H1 (cell line): ENCODE results near the gene GNAI2. TPM values are rescaled to one million over a fixed set of nuclear protein-coding genes. Genes with fewer than 3 reads are reported as not detected.

Source experiments
- CTCF ChIA-PET: fragments of 300-600 bp; sonication (Branson Sonifier 250); formaldehyde crosslinking; loops from one replicate; lab custom pipeline; 2021; ENCODE audit not compliant: partially characterized antibody; lab: Charles Lee
- POLR2A ChIA-PET: fragments of 300-600 bp; sonication (Branson Sonifier 250); formaldehyde crosslinking; loops from one replicate; lab custom pipeline; 2021; ENCODE audit warnings: inconsistent platforms; ENCODE audit not compliant: partially characterized antibody; lab: Charles Lee
- DNase-seq, 2 experiments: peaks; one replicate each; pipeline versions ENCODE4 v3.0.0 to v3.0.0-alpha.2; 2010 to 2022; ENCODE audit warnings: low spot score in 2 of 2, low read depth in 1 of 2, mixed read lengths in 1 of 2
- FAIRE-seq: peaks from 2 replicates; lab custom pipeline; 2011; peaks lifted over from hg19 to GRCh38; lab: Jason Lieb, UNC
- H2AFZ ChIP-seq: 2 replicates; pipeline ENCODE4 v1.8.1; 2012; ENCODE audit warnings: low read length, inconsistent platforms
- H2AK5ac ChIP-seq: 2 replicates; pipeline ENCODE4 v1.6.1; 2013; ENCODE audit warnings: low read depth, low read length
- H2BK120ac ChIP-seq: replicated peaks from 2 replicates; pipeline ENCODE3; 2013; ENCODE audit warnings: low read depth, low read length, inconsistent platforms
- H2BK12ac ChIP-seq: 2 replicates; pipeline ENCODE4 v1.6.1; 2013; ENCODE audit warnings: low read depth, low read length
- H2BK15ac ChIP-seq: 2 replicates; pipeline ENCODE4 v1.6.1; 2013; ENCODE audit warnings: low read length
- H2BK20ac ChIP-seq: 2 replicates; pipeline ENCODE4 v1.6.1; 2013; ENCODE audit warnings: low read length
- H2BK5ac ChIP-seq: 2 replicates; pipeline ENCODE4 v1.6.1; 2013; ENCODE audit warnings: low read depth, low read length
- H3K14ac ChIP-seq: 2 replicates; pipeline ENCODE4 v1.6.1; 2013; ENCODE audit warnings: inconsistent platforms; ENCODE audit not compliant: insufficient read length
- H3K18ac ChIP-seq: 2 replicates; pipeline ENCODE4 v1.6.1; 2013; ENCODE audit warnings: low read length; ENCODE audit errors: extremely low read depth
- H3K23ac ChIP-seq: 2 replicates; pipeline ENCODE4 v1.6.1; 2013; ENCODE audit warnings: inconsistent platforms; ENCODE audit not compliant: insufficient read length
- H3K23me2 ChIP-seq: 2 replicates; pipeline ENCODE4 v1.6.1; 2013; ENCODE audit warnings: low read depth, low read length
- H3K27ac ChIP-seq: 2 replicates; pipeline ENCODE4 v1.6.1; 2011; ENCODE audit warnings: low read depth, low read length, inconsistent platforms
- H3K27me3 ChIP-seq, 4 experiments: replicated peaks in 1 of 4; 1 replicate in 1 of 4; 2 replicates in 3 of 4; pipeline versions ENCODE4 v1.6.1 to v1.8.1; 2011 to 2013; ENCODE audit warnings: low read length in 3 of 4, mild to moderate bottlenecking in 3 of 4, inconsistent platforms in 2 of 4, mixed read lengths in 2 of 4, moderate library complexity in 1 of 4; ENCODE audit not compliant: control insufficient read depth in 3 of 4, insufficient read depth in 3 of 4; ENCODE audit errors: extremely low read depth in 1 of 4
- H3K36me3 ChIP-seq, 4 experiments: 2 replicates each; pipeline versions ENCODE4 v1.6.1 to v1.8.1; 2011 to 2013; ENCODE audit warnings: mild to moderate bottlenecking in 4 of 4, low read length in 3 of 4, moderate library complexity in 2 of 4, control low read depth in 1 of 4, inconsistent platforms in 1 of 4; ENCODE audit not compliant: insufficient read depth in 4 of 4, control insufficient read depth in 2 of 4
- H3K4ac ChIP-seq: replicated peaks from 2 replicates; pipeline ENCODE3; 2013; ENCODE audit warnings: low read length, low read depth, mixed read lengths, inconsistent platforms; ENCODE audit not compliant: insufficient read length
- H3K4me1 ChIP-seq, 4 experiments: replicated peaks in 1 of 4; 1 replicate in 1 of 4; 2 replicates in 3 of 4; pipeline versions ENCODE4 v1.6.1 to v1.8.1; 2011 to 2013; ENCODE audit warnings: low read length in 3 of 4, inconsistent platforms in 2 of 4, mixed read lengths in 1 of 4; ENCODE audit not compliant: insufficient read depth in 4 of 4, control insufficient read depth in 3 of 4
- H3K4me2 ChIP-seq, 2 experiments: 2 replicates each; pipeline versions ENCODE4 v1.6.1 to v1.8.1; 2011 to 2013; ENCODE audit warnings: low read depth in 2 of 2, low read length in 2 of 2, control low read depth in 1 of 2, inconsistent platforms in 1 of 2, mild to moderate bottlenecking in 1 of 2; ENCODE audit not compliant: insufficient read depth in 1 of 2
- H3K4me3 ChIP-seq, 4 experiments: fragments of 200-600, 300-600 bp in 1 of 4; sonication (generic), shearing (Covaris generic), sonication (Bioruptor Twin) in 1 of 4; 2 replicates each; pipeline versions ENCODE4 v1.5.1 to v1.8.1; 2011 to 2016; ENCODE audit warnings: low read length in 4 of 4, low read depth in 3 of 4, control low read depth in 2 of 4, inconsistent platforms in 2 of 4, mild to moderate bottlenecking in 2 of 4, mixed read lengths in 1 of 4, moderate library complexity in 1 of 4; ENCODE audit not compliant: insufficient read depth in 2 of 4; ENCODE audit errors: extremely low read depth in 1 of 4
- H3K56ac ChIP-seq: replicated peaks from 2 replicates; pipeline ENCODE3; 2013; ENCODE audit warnings: low read depth, mild to moderate bottlenecking, mixed read lengths, low read length, inconsistent platforms; ENCODE audit not compliant: insufficient read length
- H3K79me1 ChIP-seq: 2 replicates; pipeline ENCODE4 v1.6.1; 2013; ENCODE audit warnings: low read depth, low read length, control low read depth
- H3K79me2 ChIP-seq, 2 experiments: 2 replicates each; pipeline versions ENCODE4 v1.6.1 to v1.8.1; 2012 to 2013; ENCODE audit warnings: low read length in 2 of 2, mild to moderate bottlenecking in 2 of 2, inconsistent platforms in 1 of 2; ENCODE audit not compliant: insufficient read depth in 2 of 2, control insufficient read depth in 1 of 2
- H3K9ac ChIP-seq, 4 experiments: replicated peaks in 1 of 4; 1 replicate in 1 of 4; 2 replicates in 3 of 4; pipeline versions ENCODE4 v1.6.1 to v1.8.1; 2011 to 2013; ENCODE audit warnings: low read depth in 3 of 4, low read length in 3 of 4, control low read depth in 2 of 4, mild to moderate bottlenecking in 2 of 4, moderate library complexity in 2 of 4, inconsistent platforms in 1 of 4; ENCODE audit errors: extremely low read depth in 1 of 4
- H3K9me3 ChIP-seq, 2 experiments: 2 replicates each; pipeline versions ENCODE4 v1.6.1 to v1.8.1; 2012 to 2013; ENCODE audit warnings: mild to moderate bottlenecking in 2 of 2, moderate library complexity in 2 of 2, control low read depth in 1 of 2, inconsistent platforms in 1 of 2, low read depth in 1 of 2, low read length in 1 of 2, mixed read lengths in 1 of 2; ENCODE audit not compliant: insufficient read depth in 2 of 2
- H4K20me1 ChIP-seq, 2 experiments: replicated peaks in 1 of 2; 2 replicates each; pipeline versions ENCODE3 to v1.8.1; 2011 to 2013; ENCODE audit warnings: inconsistent platforms in 2 of 2, low read length in 2 of 2, mild to moderate bottlenecking in 1 of 2; ENCODE audit not compliant: insufficient read depth in 2 of 2, control insufficient read depth in 1 of 2
- H4K5ac ChIP-seq: 2 replicates; pipeline ENCODE4 v1.6.1; 2013; ENCODE audit warnings: low read length, low read depth, mixed read lengths, inconsistent platforms; ENCODE audit not compliant: insufficient read length
- H4K8ac ChIP-seq: 2 replicates; pipeline ENCODE4 v1.8.0; 2013; ENCODE audit warnings: mild to moderate bottlenecking, moderate library complexity, low read length, inconsistent platforms; ENCODE audit not compliant: insufficient read depth; ENCODE audit errors: extremely low read depth
- H4K91ac ChIP-seq: replicated peaks from 2 replicates; pipeline ENCODE3; 2013; ENCODE audit warnings: low read length, mixed read lengths, inconsistent platforms; ENCODE audit not compliant: insufficient read length
- ASH2L ChIP-seq: fragments of 200-600, 300-600 bp; sonication (generic); IDR thresholded peaks from one replicate; pipeline ENCODE4 v1.7.1; 2017; ENCODE audit warnings: low read length
- MAFK ChIP-seq: IDR thresholded peaks from 2 replicates; pipeline ENCODE4 v1.6.1; 2012; ENCODE audit warnings: low read depth, mild to moderate bottlenecking, improper control_type of control experiment, low read length
- PHF8 ChIP-seq: fragments of 200-600 bp; sonication (generic); conservative IDR thresholded peaks from 2 replicates; pipeline ENCODE4 v1.7.1; 2012; ENCODE audit warnings: low read depth, mild to moderate bottlenecking, inconsistent platforms, low read length, moderate library complexity
- POLR2AphosphoS5 ChIP-seq: IDR thresholded peaks from 2 replicates; pipeline ENCODE4 v1.6.1; 2011; ENCODE audit warnings: low read depth, low read length
- SP1 ChIP-seq: IDR thresholded peaks from 2 replicates; pipeline ENCODE4 v1.6.1; 2011; ENCODE audit warnings: low read depth, low read length
- SP4 ChIP-seq: IDR thresholded peaks from 2 replicates; pipeline ENCODE4 v1.6.1; 2012; ENCODE audit warnings: low read length, inconsistent platforms
- WGBS, 2 experiments: shearing (Covaris generic) in 1 of 2; methylation state at CpG; one replicate each; pipeline versions ENCODE4 v1.1.6 to v1.1.7; 2013 to 2015; ENCODE audit warnings: low lambda C conversion rate in 2 of 2, mixed read lengths in 2 of 2, inconsistent platforms in 1 of 2, low coverage in 1 of 2, missing lambda C conversion rate in 1 of 2; ENCODE audit not compliant: insufficient replicate concordance in 2 of 2, insufficient coverage in 1 of 2, insufficient read length in 1 of 2; ENCODE audit errors: extremely low coverage in 1 of 2, missing lambda C conversion rate in 1 of 2; 5-methylcytosine and 5-hydroxymethylcytosine counted together
- polyA plus RNA-seq, 7 experiments: library from polyadenylated mRNA; depleted of rRNA in 3 of 7; stranded (reverse) in 5 of 7; unstranded in 2 of 7; fragments of >200 nt in 5 of 7; fragments of 200-250 nt in 2 of 7; gene quantifications; 1 replicate in 5 of 7; 2 replicates in 1 of 7; 4 replicates in 1 of 7; pipeline versions ENCODE4 v1.2.1 to v1.2.3, GENCODE V29; 2011 to 2013; ENCODE audit warnings: missing spikeins in 2 of 7, mixed read lengths in 2 of 7
- total RNA-seq: library from RNA; stranded (reverse); fragmentation: NEBNext Ultra II Directional; extraction: Animal tissue kit (Norgen Biotek cat#: 25700); gene quantifications from 2 replicates; pipeline ENCODE4 v1.2.1, GENCODE V29; 2021

The GNAI2 gene
- total and polyA plus RNA-seq, 2 of the 8 experiments (the other 6 are each of a cell fraction or from before 2014, with no cell fraction given), result 168 to 539 TPM

DNA sequence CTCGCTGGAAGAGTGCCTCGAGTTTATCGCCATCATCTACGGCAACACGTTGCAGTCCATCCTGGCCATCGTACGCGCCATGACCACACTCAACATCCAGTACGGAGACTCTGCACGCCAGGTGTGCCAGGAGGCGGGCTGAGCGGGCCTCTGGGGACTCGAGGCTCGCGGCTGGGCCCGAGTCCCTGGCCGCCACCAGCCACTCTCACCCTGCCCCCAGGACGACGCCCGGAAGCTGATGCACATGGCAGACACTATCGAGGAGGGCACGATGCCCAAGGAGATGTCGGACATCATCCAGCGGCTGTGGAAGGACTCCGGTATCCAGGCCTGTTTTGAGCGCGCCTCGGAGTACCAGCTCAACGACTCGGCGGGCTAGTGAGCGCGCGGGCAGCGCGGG is 42.7 kb upstream of the GNAI2 start:
- H3K18ac ChIP-seq, result no peak overlapping the region
- FAIRE-seq, result no peak
- no peak for DNase-seq
- H3K4me3 ChIP-seq, result no peak overlapping the region
- peaks cover 2% of the 10 kb centered on the region; the same call in 1 of the 2 replicates for H3K23me2 ChIP-seq
- no peak overlapping the region for H2BK20ac ChIP-seq
- H3K4ac ChIP-seq, result no peak overlapping the region
- H4K8ac ChIP-seq, result peak overlapping the region; percentile 9; the same call in 1 of the 2 replicates
- H4K5ac ChIP-seq, result no peak overlapping the region
- H2BK15ac ChIP-seq, result peak overlapping the region; percentile 97; the same call in 1 of the 2 replicates
- H2BK5ac ChIP-seq, result no peak overlapping the region
- H4K20me1 ChIP-seq, result peaks cover 0 to 5% of the 10 kb centered on the region in 2 experiments
- H3K79me2 ChIP-seq, result no peaks in the 10 kb centered on the region
- no peak overlapping the region for H3K27ac ChIP-seq
- POLR2A ChIA-PET, result interaction anchor here (0.6 to 11.9 kb wide), 8 partner anchors 13 to 79 kb away, joined by 3 to 128 read pairs (median 6); no protein-coding TSS in a partner anchor
- H3K56ac ChIP-seq, result no peak overlapping the region
- no peak overlapping the region for H3K23ac ChIP-seq
- no peak overlapping the region for H3K14ac ChIP-seq
- H2BK12ac ChIP-seq, result 0 out of 2 replicates have a peak overlapping the region, but pooled peaks have one; percentile 68
- TF ChIP-seq SP4 (no peak), POLR2AphosphoS5 (no peak), PHF8 (no peak), MAFK (no peak), ASH2L (no peak), SP1 (no peak)
- no peak overlapping the region for H2BK120ac ChIP-seq
- H3K36me3 ChIP-seq, result no peaks in the 10 kb centered on the region
- no peaks in the 10 kb centered on the region for H3K9me3 ChIP-seq
- CTCF ChIA-PET, result interaction anchor here (1.0 to 19.7 kb wide), 14 partner anchors 18 to 399 kb away, joined by 3 to 1138 read pairs (median 63); partner anchors contain the start of genes GNAI2, SEMA3B and SLC38A3
- peaks cover 0 to 14% (median 7%) of the 10 kb centered on the region in 4 experiments; a peak in 5 of 7 replicates for H3K4me1 ChIP-seq
- peaks cover 0 to 12% (median 4%) of the 10 kb centered on the region in 4 experiments; a peak in 3 of 7 replicates for H3K27me3 ChIP-seq
- H2AFZ ChIP-seq, result no peak overlapping the region
- 0 out of 2 replicates have a peak overlapping the region, but pooled peaks have one; percentile 3 for H2AK5ac ChIP-seq
- WGBS, 2 experiments, result 94% methylated on average over 35 of the region's 36 CpGs; no CpG with 5 or more reads in 1 of the 2 experiments
- H4K91ac ChIP-seq, result no peak overlapping the region
- no peak overlapping the region for H3K9ac ChIP-seq
- no peaks in the 10 kb centered on the region for H3K79me1 ChIP-seq
- no peak overlapping the region for H3K4me2 ChIP-seq
